EH (cell line): ENCODE results near the gene FAM25A.

Source experiments
- DNase-seq: peaks from one replicate; pipeline ENCODE4 v3.0.0-alpha.2; 2015; ENCODE audit warnings: low read depth

FAM25A gene

DNA sequence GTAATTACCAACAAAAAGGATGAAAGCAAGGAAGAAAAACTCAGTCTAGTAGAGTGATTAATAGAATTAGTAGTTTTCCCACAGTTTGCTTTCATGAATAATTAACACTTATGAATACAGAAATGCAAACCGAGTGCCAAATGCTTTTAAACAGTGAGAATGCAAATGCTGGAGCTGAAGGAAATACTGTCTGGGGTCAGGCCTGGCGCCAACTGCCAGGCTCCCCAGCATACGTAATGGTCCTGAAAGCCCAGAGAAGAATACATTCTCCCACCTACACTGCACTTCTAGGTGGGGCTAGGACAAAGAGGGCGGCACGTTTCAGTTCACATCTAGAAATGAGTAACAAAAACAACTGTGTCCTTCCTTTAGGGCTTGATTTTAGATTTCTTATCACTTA is 44.6 kb downstream of the FAM25A start:
- DNase-seq: no peak

DNA sequence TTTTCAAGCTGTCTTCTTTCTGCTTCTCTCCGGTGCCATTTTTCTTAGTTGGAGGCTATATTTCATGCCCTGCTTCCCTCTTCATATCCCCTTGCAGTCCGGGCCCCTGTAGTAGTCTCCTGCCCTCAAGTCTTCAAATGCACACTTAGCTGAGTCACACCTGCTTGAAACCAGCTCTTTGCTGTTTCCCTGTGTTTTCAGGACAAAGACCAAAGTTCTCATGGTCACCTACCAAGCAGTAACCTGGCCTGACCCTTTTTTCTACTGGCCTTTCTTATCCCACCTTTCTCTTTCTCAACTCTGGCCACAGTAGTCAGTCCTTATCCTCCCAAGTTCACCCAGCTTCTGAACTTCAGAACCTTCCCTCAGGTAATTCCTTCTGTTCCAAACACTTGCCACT is 46.1 kb downstream of the FAM25A start:
- no peak for DNase-seq

DNA sequence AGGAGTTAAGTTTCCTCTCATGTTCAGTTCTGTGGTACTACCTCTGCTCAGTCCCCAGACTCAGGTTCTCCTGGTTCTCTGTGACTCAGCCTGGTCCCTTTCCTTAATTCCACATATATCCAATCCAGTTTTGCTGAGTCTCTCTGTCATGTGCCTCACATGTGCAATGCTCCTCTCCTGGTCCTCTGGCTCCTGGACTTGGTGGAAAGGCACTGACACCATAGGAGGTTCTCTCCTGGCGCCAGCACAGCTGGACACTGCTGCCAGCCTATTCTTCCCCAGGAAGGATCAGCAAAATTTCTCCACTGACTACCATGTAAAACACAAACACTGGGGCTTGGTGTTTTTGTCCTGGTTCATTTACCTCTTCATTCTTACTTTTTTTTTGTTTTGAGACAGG is 46.8 kb downstream of the FAM25A start:
- DNase-seq: no peak

- no peak for DNase-seq
These were observed 48.2 kb downstream of the FAM25A start for GRCh38 chr10:87068281-87068680.

- DNase-seq: no peak
These were observed 52.4 kb downstream of the FAM25A start for GRCh38 chr10:87072449-87072848.
